Embryonic facial prominence (tissue), 1 donor: ENCODE measurements around the gene FOXP2.
"Not testable (repeated sequence)": the region's sequence is repeated elsewhere in the genome, so short reads cannot be mapped to it uniquely, and the experiment has no call there.

Experiments used
- DNase-seq: peaks from one replicate; pipeline ENCODE4 v3.0.0-alpha.2; 2016; ENCODE audit errors: extremely low spot score

Gene FOXP2

GRCh38 chr7:114588506-114588905, 173.9 kb downstream of the FOXP2 start:
- DNase-seq = no peak

- DNase-seq = no peak
These were observed 174.8 kb downstream of the FOXP2 start for GRCh38 chr7:114589436-114589835.

- DNase-seq = no peak
These were observed 175.7 kb downstream of the FOXP2 start for GRCh38 chr7:114590298-114590697.

- DNase-seq = no peak
These were observed 184.3 kb downstream of the FOXP2 start for GRCh38 chr7:114598946-114599345.

GRCh38 chr7:114606100-114606499, 191.5 kb downstream of the FOXP2 start:
- no peak for DNase-seq

GRCh38 chr7:114608822-114609221, 194.2 kb downstream of the FOXP2 start:
- DNase-seq = not testable (repeated sequence)

- no peak for DNase-seq
These were observed 205.6 kb downstream of the FOXP2 start for GRCh38 chr7:114620208-114620607.

GRCh38 chr7:114622221-114622620, 207.6 kb downstream of the FOXP2 start:
- DNase-seq = no peak

- DNase-seq = no peak
These were observed 208.5 kb downstream of the FOXP2 start for GRCh38 chr7:114623146-114623545.

- no peak for DNase-seq
These were observed 212.6 kb downstream of the FOXP2 start for GRCh38 chr7:114627231-114627630.

- no peak for DNase-seq
These were observed 213.7 kb downstream of the FOXP2 start for GRCh38 chr7:114628362-114628761.

GRCh38 chr7:114629762-114630161, 215.1 kb downstream of the FOXP2 start:
- no peak for DNase-seq

GRCh38 chr7:114630201-114630990, 215.8 kb downstream of the FOXP2 start:
- no peak for DNase-seq

- no peak for DNase-seq
These were observed 216.7 kb downstream of the FOXP2 start for GRCh38 chr7:114631249-114631822.

- DNase-seq = no peak
These were observed 224.8 kb downstream of the FOXP2 start for GRCh38 chr7:114639451-114639850.

GRCh38 chr7:114644455-114644854, 229.8 kb downstream of the FOXP2 start:
- no peak for DNase-seq

GRCh38 chr7:114645451-114645850, 230.8 kb downstream of the FOXP2 start:
- no peak for DNase-seq

- no peak for DNase-seq
These were observed 232.9 kb downstream of the FOXP2 start for GRCh38 chr7:114647518-114647917.

- DNase-seq = no peak
These were observed 233.5 kb downstream of the FOXP2 start for GRCh38 chr7:114648117-114648516.

GRCh38 chr7:114648680-114649079, 234.1 kb downstream of the FOXP2 start:
- no peak for DNase-seq

- DNase-seq = no peak
These were observed 235.1 kb downstream of the FOXP2 start for GRCh38 chr7:114649689-114650088.

- no peak for DNase-seq
These were observed 235.9 kb downstream of the FOXP2 start for GRCh38 chr7:114650491-114650890.

GRCh38 chr7:114652041-114652440, 237.4 kb downstream of the FOXP2 start:
- no peak for DNase-seq
